SK-N-SH (cell line): ENCODE measurements around the gene CDH22.

ENCODE experiments used
- CTCF ChIP-seq: fragments of 200-600 bp; sonication (generic); IDR thresholded peaks from 2 replicates; pipeline ENCODE4 v1.6.1; 2017; ENCODE audit warnings: antibody characterized with exemption, mild to moderate bottlenecking, moderate library complexity
- EP300 ChIP-seq, 2 experiments: IDR thresholded peaks; 2 replicates each; pipeline versions ENCODE4 v1.4.0 to v1.6.1; 2012; ENCODE audit warnings: borderline replicate concordance in 1 of 2, low read depth in 1 of 2, low read length in 1 of 2
- MXI1 ChIP-seq: IDR thresholded peaks from 2 replicates; pipeline ENCODE4 v1.6.1; 2012; ENCODE audit warnings: mild to moderate bottlenecking, low read depth, low read length, improper control_type of control experiment
- POLR2AphosphoS5 ChIP-seq: IDR thresholded peaks from 2 replicates; pipeline ENCODE4 v1.6.1; 2012; ENCODE audit warnings: low read depth, low read length
- SIN3A ChIP-seq: IDR thresholded peaks from 2 replicates; pipeline ENCODE4 v1.6.1; 2012; ENCODE audit warnings: low read depth, mild to moderate bottlenecking, low read length, moderate library complexity, borderline replicate concordance
- SMC3 ChIP-seq: IDR thresholded peaks from 2 replicates; pipeline ENCODE4 v1.6.1; 2012; ENCODE audit warnings: low read depth, low read length, improper control_type of control experiment
- TF ChIP-seq, protein P1 (sequence below): IDR thresholded peaks from 2 replicates; pipeline ENCODE4 v1.4.0; 2012; ENCODE audit warnings: low read depth

DNA sequence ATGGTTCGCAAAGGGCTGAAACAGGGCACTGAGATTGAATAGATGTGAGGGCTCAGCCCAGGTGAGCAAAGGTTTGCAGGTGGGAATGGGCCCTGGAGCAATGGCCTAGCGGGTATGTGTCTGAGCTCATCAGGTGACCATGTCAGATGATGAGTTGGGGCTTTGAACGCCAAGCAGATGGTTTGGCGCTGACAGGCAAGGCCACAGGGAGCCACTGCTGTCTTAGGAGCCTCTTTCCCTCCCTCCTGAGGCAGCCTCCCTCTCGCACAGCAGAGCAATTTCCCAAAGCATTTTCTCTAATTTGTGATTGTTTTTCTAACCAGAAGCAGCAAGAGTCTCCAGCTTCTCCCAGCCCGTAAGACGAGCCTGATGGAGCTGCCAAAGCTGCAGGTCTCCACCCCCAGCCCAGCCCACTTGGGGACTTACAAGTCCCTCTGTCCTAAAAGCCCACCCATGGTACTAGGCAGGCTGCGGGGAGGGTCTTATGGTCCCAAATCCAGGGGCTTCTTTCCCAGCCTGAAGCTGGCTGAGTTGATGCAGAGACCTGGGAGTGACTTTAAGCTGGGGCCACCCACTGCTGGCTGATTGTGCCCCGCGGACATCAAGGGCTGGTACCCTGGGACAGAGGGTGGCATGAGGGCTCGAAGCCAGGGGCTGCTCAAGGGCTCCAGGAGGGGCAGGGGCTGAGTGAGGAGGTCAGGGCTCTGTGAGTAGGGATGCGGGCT lies 11.6 kb downstream of the CDH22 start:
- TF ChIP-seq MXI1: no peak
- no peak for TF ChIP-seq CTCF
- no peak for TF ChIP-seq SMC3
- TF ChIP-seq POLR2AphosphoS5: no peak
- no peak for TF ChIP-seq SIN3A
- TF ChIP-seq, protein P1, sequence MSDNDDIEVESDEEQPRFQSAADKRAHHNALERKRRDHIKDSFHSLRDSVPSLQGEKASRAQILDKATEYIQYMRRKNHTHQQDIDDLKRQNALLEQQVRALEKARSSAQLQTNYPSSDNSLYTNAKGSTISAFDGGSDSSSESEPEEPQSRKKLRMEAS: no peak
- no peak for TF ChIP-seq EP300 (IDR thresholded peaks at IDR 0.05; ENCODE audit: borderline replicate concordance in 1 of 2, low read depth in 1 of 2, low read length in 1 of 2)
